ENCODE results near the gene WFIKKN2. TPM values are rescaled to one million over a fixed set of nuclear protein-coding genes. Genes with fewer than 3 reads are reported as not detected.

The WFIKKN2 gene, protein sequence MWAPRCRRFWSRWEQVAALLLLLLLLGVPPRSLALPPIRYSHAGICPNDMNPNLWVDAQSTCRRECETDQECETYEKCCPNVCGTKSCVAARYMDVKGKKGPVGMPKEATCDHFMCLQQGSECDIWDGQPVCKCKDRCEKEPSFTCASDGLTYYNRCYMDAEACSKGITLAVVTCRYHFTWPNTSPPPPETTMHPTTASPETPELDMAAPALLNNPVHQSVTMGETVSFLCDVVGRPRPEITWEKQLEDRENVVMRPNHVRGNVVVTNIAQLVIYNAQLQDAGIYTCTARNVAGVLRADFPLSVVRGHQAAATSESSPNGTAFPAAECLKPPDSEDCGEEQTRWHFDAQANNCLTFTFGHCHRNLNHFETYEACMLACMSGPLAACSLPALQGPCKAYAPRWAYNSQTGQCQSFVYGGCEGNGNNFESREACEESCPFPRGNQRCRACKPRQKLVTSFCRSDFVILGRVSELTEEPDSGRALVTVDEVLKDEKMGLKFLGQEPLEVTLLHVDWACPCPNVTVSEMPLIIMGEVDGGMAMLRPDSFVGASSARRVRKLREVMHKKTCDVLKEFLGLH
- total RNA-seq, result under 1 TPM in 1 of 2 donors, not detected in 1; 0.14 TPM

DNA sequence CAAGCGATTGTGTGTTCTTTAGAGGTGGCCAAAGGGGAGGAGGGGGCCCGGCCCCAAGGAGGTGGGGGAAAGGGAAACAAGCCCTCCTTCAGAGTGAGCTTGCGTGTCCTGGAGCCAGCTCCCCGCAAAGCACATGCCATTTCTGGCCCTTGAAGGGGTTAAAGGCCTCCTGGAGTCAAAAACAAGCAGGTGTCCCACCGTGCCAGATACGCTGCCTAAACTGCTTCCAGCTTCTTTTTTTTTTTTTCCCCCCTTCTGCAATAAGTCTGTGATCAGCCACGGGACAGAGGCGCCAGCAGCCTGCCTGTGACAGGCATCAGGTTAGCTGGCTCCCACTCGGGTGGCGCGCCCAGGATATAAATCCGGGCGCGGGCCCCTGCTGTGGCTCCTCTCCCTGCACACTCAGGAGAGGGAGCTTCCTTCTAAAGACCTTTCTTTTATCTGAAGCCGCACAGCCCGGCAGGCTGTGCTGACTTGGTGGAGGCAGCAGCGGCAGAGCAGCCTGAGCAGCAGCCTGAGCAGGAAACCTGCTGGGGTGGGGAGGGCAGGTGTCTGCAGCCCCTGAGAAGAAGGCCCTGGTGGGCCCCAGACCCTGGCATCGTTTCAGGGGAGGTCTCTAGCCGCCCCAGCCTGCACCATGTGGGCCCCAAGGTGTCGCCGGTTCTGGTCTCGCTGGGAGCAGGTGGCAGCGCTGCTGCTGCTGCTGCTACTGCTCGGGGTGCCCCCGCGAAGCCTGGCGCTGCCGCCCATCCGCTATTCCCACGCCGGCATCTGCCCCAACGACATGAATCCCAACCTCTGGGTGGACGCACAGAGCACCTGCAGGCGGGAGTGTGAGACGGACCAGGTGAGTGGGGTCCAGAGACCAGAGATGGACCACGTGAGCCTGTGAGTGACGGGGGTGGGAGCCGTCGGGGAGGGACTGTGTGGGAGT is at the start of gene WFIKKN2:
Gene WFIKKN2, plus strand, starts transcription at position 286 of the 934 bp plus-strand sequence. Its CDS starts 352 bp downstream, at position 638.
- peak within 1 kb of the TSS; percentile 71 for H3K4me3 ChIP-seq
- no peaks in the 10 kb centered on the region for H3K36me3 ChIP-seq
- TF ChIP-seq, protein P1, sequence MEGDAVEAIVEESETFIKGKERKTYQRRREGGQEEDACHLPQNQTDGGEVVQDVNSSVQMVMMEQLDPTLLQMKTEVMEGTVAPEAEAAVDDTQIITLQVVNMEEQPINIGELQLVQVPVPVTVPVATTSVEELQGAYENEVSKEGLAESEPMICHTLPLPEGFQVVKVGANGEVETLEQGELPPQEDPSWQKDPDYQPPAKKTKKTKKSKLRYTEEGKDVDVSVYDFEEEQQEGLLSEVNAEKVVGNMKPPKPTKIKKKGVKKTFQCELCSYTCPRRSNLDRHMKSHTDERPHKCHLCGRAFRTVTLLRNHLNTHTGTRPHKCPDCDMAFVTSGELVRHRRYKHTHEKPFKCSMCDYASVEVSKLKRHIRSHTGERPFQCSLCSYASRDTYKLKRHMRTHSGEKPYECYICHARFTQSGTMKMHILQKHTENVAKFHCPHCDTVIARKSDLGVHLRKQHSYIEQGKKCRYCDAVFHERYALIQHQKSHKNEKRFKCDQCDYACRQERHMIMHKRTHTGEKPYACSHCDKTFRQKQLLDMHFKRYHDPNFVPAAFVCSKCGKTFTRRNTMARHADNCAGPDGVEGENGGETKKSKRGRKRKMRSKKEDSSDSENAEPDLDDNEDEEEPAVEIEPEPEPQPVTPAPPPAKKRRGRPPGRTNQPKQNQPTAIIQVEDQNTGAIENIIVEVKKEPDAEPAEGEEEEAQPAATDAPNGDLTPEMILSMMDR (IDR thresholded peaks at IDR 0.05), result no peak
- DNase-seq (ENCODE audit: low spot score) (no peak), ATAC-seq (ENCODE audit: insufficient number of reproducible peaks, low FRiP score, low read depth) (no peak)
- H3K27me3 ChIP-seq (replicated peaks; ENCODE audit: insufficient read depth), result no peaks in the 10 kb centered on the region
- no peak within 1 kb of the TSS for H3K27ac ChIP-seq
- H3K9me3 ChIP-seq, result no peaks in the 10 kb centered on the region
- H3K4me1 ChIP-seq (ENCODE audit: control insufficient read depth in 1 of 2, low read depth in 2 of 2), result no peaks in the 10 kb centered on the region

DNA sequence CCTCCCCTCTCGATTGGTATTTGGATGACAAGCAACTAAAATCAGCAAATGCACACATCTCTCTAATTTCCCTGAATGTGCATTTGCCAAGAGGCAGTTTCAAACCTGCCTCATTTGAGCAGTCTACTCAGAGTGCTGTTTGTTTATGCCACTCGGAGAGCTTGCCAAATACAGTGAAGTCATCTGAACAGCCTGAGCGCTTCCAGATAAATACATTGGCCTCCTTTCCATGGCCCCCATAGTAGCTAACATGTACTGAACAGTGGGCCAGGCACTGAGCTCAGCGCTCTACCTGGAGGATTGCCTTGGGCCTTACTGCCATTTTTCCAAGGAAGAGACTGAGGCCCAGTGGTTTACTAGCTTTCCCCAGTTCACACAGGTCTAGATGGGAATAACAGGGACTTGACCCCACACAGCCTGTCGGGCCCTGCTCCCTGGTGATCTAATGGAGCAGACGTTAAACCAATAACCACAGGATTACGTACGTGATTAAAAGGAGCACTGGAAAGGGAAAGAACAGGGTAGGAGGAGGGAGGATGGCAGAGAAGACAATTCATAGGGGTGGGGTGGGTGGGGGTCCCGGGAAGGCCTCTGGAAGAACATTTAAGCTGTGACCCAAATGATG is 49.3 kb upstream of the WFIKKN2 start:
- ATAC-seq (ENCODE audit: insufficient number of reproducible peaks, low FRiP score, low read depth) (no peak), DNase-seq (ENCODE audit: low spot score) (no peak)
- no peak overlapping the region for H3K4me3 ChIP-seq
- H3K9me3 ChIP-seq, result no peaks in the 10 kb centered on the region
- H3K27ac ChIP-seq, result no peak overlapping the region
- H3K36me3 ChIP-seq, result no peaks in the 10 kb centered on the region
- TF ChIP-seq, protein P1 (IDR thresholded peaks at IDR 0.05), result no peak
- H3K27me3 ChIP-seq (replicated peaks; ENCODE audit: insufficient read depth), result no peaks in the 10 kb centered on the region
- peaks cover 0 to 7% of the 10 kb centered on the region in 2 donors for H3K4me1 ChIP-seq (ENCODE audit: control insufficient read depth in 1 of 2, low read depth in 2 of 2)

DNA sequence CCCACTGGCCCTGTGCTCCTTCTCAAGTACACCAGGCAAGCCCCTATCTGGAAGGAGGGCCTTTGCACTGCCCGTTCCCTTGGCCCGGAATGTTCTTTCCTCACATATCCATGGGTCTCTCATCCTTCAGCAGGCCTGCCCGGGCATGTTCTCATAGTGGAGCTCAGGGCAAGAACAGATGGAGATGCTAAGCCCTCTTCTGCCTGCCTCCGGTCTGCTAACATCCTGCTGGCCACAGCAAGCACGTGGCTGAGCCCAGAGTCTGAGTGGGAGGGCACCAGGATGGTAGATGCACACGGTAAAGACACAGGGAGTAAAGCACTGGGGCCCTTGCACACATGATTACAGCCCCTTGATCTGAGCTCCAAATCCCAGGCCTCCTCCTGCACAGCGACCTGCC is 48.3 kb upstream of the WFIKKN2 start:
- no peaks in the 10 kb centered on the region for H3K27me3 ChIP-seq (replicated peaks; ENCODE audit: insufficient read depth)
- no peaks in the 10 kb centered on the region for H3K9me3 ChIP-seq
- ATAC-seq (ENCODE audit: insufficient number of reproducible peaks, low FRiP score, low read depth) (no peak), DNase-seq (ENCODE audit: low spot score) (no peak)
- no peaks in the 10 kb centered on the region for H3K36me3 ChIP-seq
- TF ChIP-seq, protein P1 (IDR thresholded peaks at IDR 0.05), result no peak
- H3K27ac ChIP-seq, result no peak overlapping the region
- no peak overlapping the region for H3K4me3 ChIP-seq
- H3K4me1 ChIP-seq (ENCODE audit: control insufficient read depth in 1 of 2, low read depth in 2 of 2), result peaks cover 0 to 7% of the 10 kb centered on the region in 2 donors

DNA sequence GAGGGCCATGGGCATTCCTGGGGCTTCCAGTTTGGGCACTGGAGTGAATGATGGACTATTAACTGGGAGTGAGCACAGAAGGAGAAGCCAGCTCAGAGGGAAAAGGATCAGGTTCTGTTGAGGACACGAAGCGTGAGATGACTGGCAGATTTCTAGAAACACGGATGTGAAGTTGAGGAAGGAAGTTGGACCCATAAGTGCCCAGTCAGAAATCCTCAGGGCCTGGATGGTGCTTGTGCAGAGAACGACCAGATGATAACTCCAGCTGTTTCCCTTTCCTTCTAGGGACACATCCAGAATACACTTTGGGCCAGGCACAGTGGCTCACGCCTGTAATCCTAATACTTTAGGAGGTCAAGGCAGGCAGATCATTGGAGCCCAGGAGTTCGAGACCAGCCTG is 44.8 kb upstream of the WFIKKN2 start:
- Histone ChIP-seq H3K27ac (no peak overlapping the region), H3K27me3 (replicated peaks; ENCODE audit: insufficient read depth) (no peaks in the 10 kb centered on the region), H3K4me3 (no peak overlapping the region), H3K36me3 (no peaks in the 10 kb centered on the region), H3K9me3 (no peaks in the 10 kb centered on the region), H3K4me1 (ENCODE audit: control insufficient read depth in 1 of 2, low read depth in 2 of 2) (peaks cover 0 to 6% of the 10 kb centered on the region in 2 donors)
- TF ChIP-seq, protein P1 (IDR thresholded peaks at IDR 0.05), result no peak
- ATAC-seq (ENCODE audit: insufficient number of reproducible peaks, low FRiP score, low read depth), result no peak
- DNase-seq (ENCODE audit: low spot score), result no peak

All from thoracic aorta (tissue), 2 donors.